Smooth muscle cell (in vitro differentiated cells): ENCODE measurements around the gene CTNNA3. TPM values are rescaled to one million over a fixed set of nuclear protein-coding genes. Genes with fewer than 3 reads are reported as not detected.

Experiments used
- DNase-seq: peaks from one replicate; lab custom pipeline; 2025; ENCODE audit not compliant: unreplicated experiment; lab: John Stamatoyannopoulos, UW
- H2AFZ ChIP-seq: fragments of 200-600 bp; sonication (generic); 2 replicates; pipeline ENCODE4 v1.6.0; 2016; ENCODE audit warnings: antibody characterized with exemption, low read depth, mild to moderate bottlenecking
- H3F3A ChIP-seq: fragments of 200-600 bp; sonication (generic); 2 replicates; pipeline ENCODE4 v1.6.0; 2017; ENCODE audit warnings: antibody characterized with exemption, low read depth
- H3K27ac ChIP-seq: fragments of 200-600 bp; sonication (generic); 2 replicates; pipeline ENCODE4 v1.5.1; 2016; ENCODE audit warnings: low read depth, mild to moderate bottlenecking
- H3K27me3 ChIP-seq: fragments of 200-600 bp; sonication (generic); 2 replicates; pipeline ENCODE4 v1.6.1; 2016; ENCODE audit warnings: low read depth, mild to moderate bottlenecking
- H3K36me3 ChIP-seq: fragments of 200-600 bp; sonication (generic); 2 replicates; pipeline ENCODE4 v1.5.1; 2016; ENCODE audit warnings: low read depth
- H3K4me1 ChIP-seq: fragments of 200-600 bp; sonication (generic); 2 replicates; pipeline ENCODE4 v1.5.1; 2016; ENCODE audit warnings: low read depth
- H3K4me2 ChIP-seq: fragments of 200-600 bp; sonication (generic); 2 replicates; pipeline ENCODE4 v1.6.0; 2016; ENCODE audit warnings: mild to moderate bottlenecking
- H3K4me3 ChIP-seq: fragments of 200-600 bp; sonication (generic); 2 replicates; pipeline ENCODE4 v1.5.1; 2016; ENCODE audit warnings: mild to moderate bottlenecking
- H3K79me2 ChIP-seq: fragments of 200-600 bp; sonication (generic); 2 replicates; pipeline ENCODE4 v1.6.0; 2016; ENCODE audit warnings: low read depth, mild to moderate bottlenecking
- H3K9ac ChIP-seq: fragments of 200-600 bp; sonication (generic); 2 replicates; pipeline ENCODE4 v1.6.0; 2016; ENCODE audit warnings: low read depth
- H3K9me3 ChIP-seq: fragments of 200-600 bp; sonication (generic); replicated peaks from 2 replicates; pipeline ENCODE4 v1.5.1; 2016; ENCODE audit warnings: low read depth
- H4K20me1 ChIP-seq: fragments of 200-600 bp; sonication (generic); 2 replicates; pipeline ENCODE4 v1.6.0; 2016; ENCODE audit warnings: low read depth
- CTCF ChIP-seq: fragments of 200-600 bp; sonication (generic); IDR thresholded peaks from 2 replicates; pipeline ENCODE4 v1.5.1; 2017; ENCODE audit warnings: borderline replicate concordance, mild to moderate bottlenecking, antibody characterized with exemption; ENCODE audit not compliant: insufficient read depth, poor library complexity, severe bottlenecking
- WGBS: methylation state at CpG from one replicate; pipeline ENCODE4 v1.1.7; 2016; ENCODE audit warnings: low lambda C conversion rate; 5-methylcytosine and 5-hydroxymethylcytosine counted together
- polyA plus RNA-seq: library from polyadenylated mRNA; unstranded; fragments of >200 nt; fragmentation: Nextera tagmentation; extraction: Ambion mirVana; gene quantifications from 2 replicates; pipeline ENCODE4 v1.2.1, GENCODE V29; 2016
- total RNA-seq: library from RNA; depleted of rRNA; stranded (reverse); fragments of >200 nt; gene quantifications from 2 replicates; pipeline ENCODE4 v1.2.3, GENCODE V29; 2014

Gene CTNNA3
- total and polyA plus RNA-seq, 2 experiments from 2014 or later = 1.3 TPM; not detected in 1

DNA sequence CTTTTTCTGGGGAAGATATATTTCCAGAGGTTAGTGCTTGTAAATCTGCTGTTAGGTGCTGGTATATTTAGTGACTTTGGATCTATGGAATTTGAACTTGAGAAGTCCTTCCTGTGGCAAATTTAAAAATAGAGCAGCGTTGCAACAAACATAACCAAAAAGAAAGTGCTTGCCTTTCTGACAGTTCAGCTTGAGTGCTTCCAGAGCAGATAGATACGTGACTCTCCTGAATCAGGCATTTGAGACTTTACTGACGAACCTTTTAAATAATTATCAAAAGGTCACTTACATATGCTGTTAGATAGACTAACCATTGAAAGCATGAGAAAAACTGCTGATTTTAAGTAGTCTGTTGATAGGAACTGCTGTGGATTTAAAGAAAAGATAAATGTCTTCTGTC, 1157.6 kb downstream of the CTNNA3 start:
- H3K9ac ChIP-seq = no peak overlapping the region
- 36% methylated on average over 3 of the region's 3 CpGs for whole genome bisulfite sequencing
- H3K36me3 ChIP-seq = no peaks in the 10 kb centered on the region
- H4K20me1 ChIP-seq = no peaks in the 10 kb centered on the region
- H3F3A ChIP-seq = peaks cover 4% of the 10 kb centered on the region
- H3K4me1 ChIP-seq = no peaks in the 10 kb centered on the region
- TF ChIP-seq CTCF = no peak
- H3K4me2 ChIP-seq = peak overlapping the region; percentile 67
- H3K27me3 ChIP-seq = no peaks in the 10 kb centered on the region
- no peaks in the 10 kb centered on the region for H3K9me3 ChIP-seq
- peak overlapping the region; percentile 32 for H3K27ac ChIP-seq
- H3K79me2 ChIP-seq = no peaks in the 10 kb centered on the region
- H2AFZ ChIP-seq = peak overlapping the region; percentile 84
- DNase-seq = no peak
- H3K4me3 ChIP-seq = no peak overlapping the region

DNA sequence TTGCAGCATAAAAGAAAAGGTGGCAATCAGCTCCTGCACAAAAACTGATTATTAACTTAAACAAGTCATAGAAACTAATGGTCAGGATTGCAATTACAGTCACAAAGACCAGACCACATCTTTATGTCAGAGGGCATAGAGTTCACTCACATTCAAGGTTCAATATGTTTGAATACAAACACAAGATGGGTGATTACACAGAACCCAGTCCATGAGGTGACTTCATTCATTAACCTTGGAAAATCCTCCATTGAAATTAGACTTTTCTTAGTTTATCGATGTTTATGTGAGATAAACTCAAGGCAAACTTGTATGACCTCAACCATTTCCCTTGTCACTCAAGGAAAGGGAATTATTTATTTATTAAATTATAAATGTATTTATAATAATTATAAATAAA, 1158.8 kb downstream of the CTNNA3 start:
- H4K20me1 ChIP-seq = no peaks in the 10 kb centered on the region

DNA sequence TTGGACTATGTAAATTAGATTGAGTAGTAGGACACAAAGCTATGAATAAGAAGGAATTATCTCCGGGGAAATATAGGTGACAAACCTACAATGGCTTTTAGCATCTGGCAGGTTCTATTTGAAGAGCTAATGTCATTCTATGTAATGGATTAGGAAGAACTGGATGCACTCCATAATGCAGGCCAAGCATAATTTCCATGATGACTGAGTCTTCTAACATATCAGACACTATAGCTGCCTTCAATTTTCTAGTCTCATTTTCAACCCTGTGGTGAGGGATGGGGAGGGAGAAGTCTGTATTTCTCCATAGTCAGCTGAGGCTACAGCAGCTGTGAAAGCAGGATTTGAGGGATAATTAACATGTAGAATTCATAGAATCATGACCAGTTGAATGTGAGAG, 1160.6 kb downstream of the CTNNA3 start:
- Histone ChIP-seq H3K9me3 (no peaks in the 10 kb centered on the region), H4K20me1 (no peaks in the 10 kb centered on the region), H2AFZ (no peak overlapping the region), H3K4me1 (no peaks in the 10 kb centered on the region), H3K9ac (no peak overlapping the region), H3K79me2 (no peaks in the 10 kb centered on the region), H3K36me3 (no peaks in the 10 kb centered on the region), H3K4me3 (no peak overlapping the region), H3K27ac (no peak overlapping the region), H3K27me3 (no peaks in the 10 kb centered on the region), H3K4me2 (no peak overlapping the region), H3F3A (peaks cover 4% of the 10 kb centered on the region)
- DNase-seq = no peak
- TF ChIP-seq CTCF = no peak
- 93% methylated on average over 1 of the region's 1 CpG for WGBS

More for the DNA sequence above, 1158.8 kb downstream of the CTNNA3 start:
- H3K36me3 ChIP-seq = no peaks in the 10 kb centered on the region
- H3K4me1 ChIP-seq = no peaks in the 10 kb centered on the region
- no peak overlapping the region for H3K9ac ChIP-seq
- TF ChIP-seq CTCF = no peak
- no peak for DNase-seq
- no peaks in the 10 kb centered on the region for H3K79me2 ChIP-seq
- H3K4me2 ChIP-seq = no peak overlapping the region
- H2AFZ ChIP-seq = no peak overlapping the region
- no peaks in the 10 kb centered on the region for H3K27me3 ChIP-seq
- WGBS = 93% methylated on average over 1 of the region's 1 CpG
- H3K27ac ChIP-seq = no peak overlapping the region
- H3K9me3 ChIP-seq = no peaks in the 10 kb centered on the region
- peaks cover 4% of the 10 kb centered on the region for H3F3A ChIP-seq
- H3K4me3 ChIP-seq = no peak overlapping the region

DNA sequence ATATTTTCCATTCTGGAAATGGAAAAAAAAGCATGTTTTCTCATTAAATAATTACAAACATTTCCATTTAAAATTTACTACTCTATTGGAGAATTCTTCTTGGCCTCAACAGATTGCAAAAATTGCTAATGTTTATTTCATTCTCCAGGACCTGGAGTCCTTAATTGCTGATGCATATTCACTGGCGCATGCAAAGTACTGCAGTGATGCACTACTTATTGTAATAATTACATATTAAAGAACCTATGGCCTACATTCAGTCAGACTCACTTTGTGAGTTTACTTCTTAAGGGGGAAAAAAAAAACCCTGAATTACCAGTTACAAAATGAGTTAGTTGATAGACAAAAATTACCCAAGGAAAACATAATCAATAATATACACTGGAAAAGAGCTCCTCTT, 1161.1 kb downstream of the CTNNA3 start:
- DNase-seq = no peak
- H3K27me3 ChIP-seq = no peaks in the 10 kb centered on the region
- no peak overlapping the region for H2AFZ ChIP-seq
- no peak overlapping the region for H3K4me2 ChIP-seq
- TF ChIP-seq CTCF = no peak
- H3K4me1 ChIP-seq = no peaks in the 10 kb centered on the region
- no peak overlapping the region for H3K9ac ChIP-seq
- WGBS = 94% methylated on average over 1 of the region's 1 CpG
- H3K79me2 ChIP-seq = no peaks in the 10 kb centered on the region
- peaks cover 4% of the 10 kb centered on the region for H3F3A ChIP-seq
- no peaks in the 10 kb centered on the region for H3K36me3 ChIP-seq
- H3K4me3 ChIP-seq = no peak overlapping the region
- no peak overlapping the region for H3K27ac ChIP-seq
- no peaks in the 10 kb centered on the region for H3K9me3 ChIP-seq
- no peaks in the 10 kb centered on the region for H4K20me1 ChIP-seq
